Hindlimb muscle (tissue), 1 donor: ENCODE results near the gene PSTPIP2. TPM values are rescaled to one million over a fixed set of nuclear protein-coding genes. Genes with fewer than 3 reads are reported as not detected.
A peak's percentile ranks its signal among the peaks of the same experiment; 100 is the strongest.
"Not testable (repeated sequence)": the region's sequence is repeated elsewhere in the genome, so short reads cannot be mapped to it uniquely, and the experiment has no call there.

Experiments used
- DNase-seq: peaks from one replicate; pipeline ENCODE4 v3.0.0-alpha.2; 2013
- polyA plus RNA-seq: library from polyadenylated mRNA; unstranded; fragments of 120-200 nt; gene quantifications from one replicate; pipeline ENCODE4 v1.2.1, GENCODE V29; 2013; ENCODE audit not compliant: insufficient read length

PSTPIP2 gene
- 1.9 TPM for polyA plus RNA-seq

GRCh38 chr18:46071653-46072375 is at the start of gene PSTPIP2:
Gene PSTPIP2 (minus strand): TSS chr18:46072260. CDS start chr18:46072188, 72 bp downstream.
- peak; percentile 66 for DNase-seq

- no peak for DNase-seq
Measured at GRCh38 chr18:46113751-46114150, 41.7 kb upstream of the PSTPIP2 start.

GRCh38 chr18:46110406-46110805 is 38.3 kb upstream of the PSTPIP2 start:
- no peak for DNase-seq

GRCh38 chr18:46109386-46109785 is 37.3 kb upstream of the PSTPIP2 start:
- no peak for DNase-seq

- DNase-seq: peak; percentile 90
Measured at GRCh38 chr18:46104128-46104911, 32.3 kb upstream of the PSTPIP2 start, which contains the start of gene HAUS1. Gene HAUS1 (plus strand): TSS chr18:46104385. CDS start chr18:46104412, 27 bp downstream.

GRCh38 chr18:46099463-46099862 is 27.4 kb upstream of the PSTPIP2 start:
- DNase-seq: no peak

GRCh38 chr18:46098616-46098933 is 26.5 kb upstream of the PSTPIP2 start:
- DNase-seq: no peak

- DNase-seq: peak; percentile 86
Measured at GRCh38 chr18:46097801-46098615, 25.9 kb upstream of the PSTPIP2 start, which contains the start of gene ATP5F1A. Gene ATP5F1A (minus strand): TSS chr18:46098296. CDS start chr18:46098231, 65 bp downstream.

- peak; percentile 20 for DNase-seq
Measured at GRCh38 chr18:46097431-46097800, 25.4 kb upstream of the PSTPIP2 start.

- DNase-seq: no peak
Measured at GRCh38 chr18:46096651-46097300, 24.7 kb upstream of the PSTPIP2 start.

- DNase-seq: no peak
Measured at GRCh38 chr18:46095532-46095931, 23.5 kb upstream of the PSTPIP2 start.

- DNase-seq: not testable (repeated sequence)
Measured at GRCh38 chr18:46088501-46088900, 16.4 kb upstream of the PSTPIP2 start.

- DNase-seq: no peak
Measured at GRCh38 chr18:46084431-46084830, 12.4 kb upstream of the PSTPIP2 start.

GRCh38 chr18:46080156-46080555 is 8.1 kb upstream of the PSTPIP2 start:
- no peak for DNase-seq

- DNase-seq: no peak
Measured at GRCh38 chr18:46079336-46079735, 7.3 kb upstream of the PSTPIP2 start.

- peak; percentile 68 for DNase-seq
Measured at GRCh38 chr18:46073474-46074331, 1.6 kb upstream of the PSTPIP2 start.

- DNase-seq: no peak
Measured at GRCh38 chr18:46072959-46073358, 899 bp upstream of the PSTPIP2 start.

GRCh38 chr18:46072376-46072867 is 362 bp upstream of the PSTPIP2 start:
- no peak for DNase-seq

- DNase-seq: no peak
Measured at GRCh38 chr18:46070815-46071652, 1.0 kb downstream of the PSTPIP2 start.

- DNase-seq: no peak
Measured at GRCh38 chr18:46070232-46070631, 1.8 kb downstream of the PSTPIP2 start.
